ENCODE results near the gene IRX3.

Gene IRX3

GRCh38 chr16:54290833-54291655, 4.5 kb upstream of the IRX3 start:
- DNase-seq (ENCODE audit: low spot score), result no peak

GRCh38 chr16:54289945-54290832, 3.6 kb upstream of the IRX3 start:
- DNase-seq (ENCODE audit: low spot score), result no peak

DNA sequence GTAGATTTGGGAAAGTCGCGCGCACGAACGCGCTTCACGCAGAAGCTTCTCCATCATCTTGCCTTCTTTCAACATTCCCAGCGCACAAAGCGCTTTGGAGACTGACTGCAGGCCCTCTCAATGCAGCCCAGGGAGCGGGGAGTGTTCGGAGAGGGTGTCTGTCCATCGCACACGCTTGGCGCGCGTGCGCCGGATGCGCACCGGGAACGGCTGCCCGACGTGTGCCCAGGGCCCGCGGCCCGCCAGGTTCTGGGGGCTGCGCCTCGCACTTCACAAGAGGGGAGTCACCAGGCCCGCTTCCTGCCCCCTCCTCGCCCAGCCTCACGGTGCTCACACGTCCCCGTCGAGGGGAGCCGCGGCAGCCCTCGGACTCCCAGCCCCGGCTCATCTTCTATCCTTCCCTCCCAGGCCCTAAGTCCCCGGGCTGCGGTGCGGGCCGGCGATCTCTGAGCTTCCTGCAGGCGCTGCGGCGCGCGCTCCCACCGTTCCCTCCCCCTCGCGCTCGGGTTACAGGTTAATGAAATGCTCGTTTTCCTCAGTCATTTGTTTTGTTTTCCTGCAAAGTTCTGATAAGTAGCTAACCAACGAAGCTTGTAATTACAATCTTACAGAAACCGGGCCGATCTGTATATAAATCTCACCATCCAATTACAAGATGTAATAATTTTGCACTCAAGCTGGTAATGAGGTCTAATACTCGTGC, 2.8 kb upstream of the IRX3 start:
- no peak for DNase-seq (ENCODE audit: low spot score)

DNA sequence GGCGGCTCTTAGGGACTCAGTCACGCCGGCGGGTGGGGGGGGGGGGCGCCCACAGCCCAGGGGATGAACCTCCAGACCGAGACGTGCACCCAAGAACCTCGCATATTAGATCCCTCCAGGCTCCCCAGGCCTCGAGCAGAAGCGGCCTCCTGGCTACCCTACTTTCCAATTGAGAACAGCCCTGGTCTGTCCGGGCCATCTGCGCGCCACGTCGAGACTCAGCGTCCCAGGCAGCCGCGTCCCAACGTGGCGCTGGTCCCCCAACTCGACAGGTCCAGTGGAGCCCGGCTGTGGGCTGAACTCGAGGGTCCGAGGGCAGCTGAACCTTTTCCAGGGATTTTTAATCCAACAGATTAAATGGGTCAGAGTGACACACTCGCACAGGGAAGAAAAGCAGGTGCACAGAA, 2.3 kb upstream of the IRX3 start:
- DNase-seq (ENCODE audit: low spot score), result no peak

GRCh38 chr16:54288030-54288834, 1.6 kb upstream of the IRX3 start:
- no peak for DNase-seq (ENCODE audit: low spot score)

DNA sequence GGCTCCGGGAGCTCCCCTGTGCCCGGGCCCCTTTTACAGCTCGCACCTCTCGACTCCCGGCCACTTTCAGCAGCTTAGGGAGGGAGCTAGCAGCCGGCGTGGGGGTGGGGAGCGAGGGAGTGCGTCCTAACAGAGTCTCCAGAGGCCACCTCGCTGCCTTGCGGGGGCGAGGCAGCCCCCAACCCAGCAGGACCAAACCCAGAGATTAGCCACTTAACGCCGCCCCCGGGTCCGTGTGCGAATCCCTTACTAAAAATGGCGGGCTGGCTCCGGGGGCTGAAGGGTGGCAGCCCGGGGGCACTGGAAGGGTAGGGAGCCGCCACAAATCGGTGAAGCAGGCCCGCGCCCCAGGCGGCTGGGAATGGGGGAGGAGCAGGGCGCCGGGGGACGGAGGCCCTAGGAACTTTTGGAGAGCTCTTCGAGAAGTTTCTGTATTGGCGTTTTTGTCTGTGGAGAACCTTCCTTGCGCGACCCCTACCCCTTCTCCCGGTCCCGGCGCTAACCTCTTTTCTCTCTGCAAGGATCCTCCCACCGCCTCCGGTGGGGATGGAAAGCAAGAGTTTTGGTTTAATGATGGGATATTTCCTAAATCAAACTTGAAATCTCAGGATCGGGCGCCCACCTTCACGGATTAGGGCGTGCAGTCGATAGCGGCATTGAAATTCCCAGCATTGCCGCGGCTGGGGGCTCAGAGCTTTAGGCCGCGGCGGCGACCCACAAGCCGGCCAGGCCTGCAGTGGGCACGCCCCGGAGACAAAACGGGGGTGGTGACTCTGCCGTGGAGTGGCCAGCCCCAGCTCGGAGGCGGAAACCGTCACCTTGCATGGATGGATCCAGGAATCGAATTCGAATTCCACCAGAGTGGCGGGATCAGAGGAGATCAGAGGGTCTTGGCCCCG, 793 bp upstream of the IRX3 start:
- no peak for DNase-seq (ENCODE audit: low spot score)

DNA sequence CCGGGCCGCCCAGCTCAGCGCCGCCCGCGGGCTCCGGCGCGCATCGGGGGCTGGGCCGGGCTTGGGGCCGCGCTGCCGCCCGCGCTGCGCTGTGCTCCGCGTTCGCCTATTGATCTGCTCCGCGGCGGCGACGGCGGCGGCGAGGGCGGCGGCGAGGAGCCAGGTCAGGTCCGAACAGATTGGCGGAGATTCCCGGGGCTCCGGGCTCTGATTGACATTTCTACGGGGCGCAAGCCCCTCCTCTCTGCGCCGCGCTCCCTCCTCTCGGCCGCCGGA, 559 bp downstream of the IRX3 start:
- no peak for DNase-seq (ENCODE audit: low spot score)

DNA sequence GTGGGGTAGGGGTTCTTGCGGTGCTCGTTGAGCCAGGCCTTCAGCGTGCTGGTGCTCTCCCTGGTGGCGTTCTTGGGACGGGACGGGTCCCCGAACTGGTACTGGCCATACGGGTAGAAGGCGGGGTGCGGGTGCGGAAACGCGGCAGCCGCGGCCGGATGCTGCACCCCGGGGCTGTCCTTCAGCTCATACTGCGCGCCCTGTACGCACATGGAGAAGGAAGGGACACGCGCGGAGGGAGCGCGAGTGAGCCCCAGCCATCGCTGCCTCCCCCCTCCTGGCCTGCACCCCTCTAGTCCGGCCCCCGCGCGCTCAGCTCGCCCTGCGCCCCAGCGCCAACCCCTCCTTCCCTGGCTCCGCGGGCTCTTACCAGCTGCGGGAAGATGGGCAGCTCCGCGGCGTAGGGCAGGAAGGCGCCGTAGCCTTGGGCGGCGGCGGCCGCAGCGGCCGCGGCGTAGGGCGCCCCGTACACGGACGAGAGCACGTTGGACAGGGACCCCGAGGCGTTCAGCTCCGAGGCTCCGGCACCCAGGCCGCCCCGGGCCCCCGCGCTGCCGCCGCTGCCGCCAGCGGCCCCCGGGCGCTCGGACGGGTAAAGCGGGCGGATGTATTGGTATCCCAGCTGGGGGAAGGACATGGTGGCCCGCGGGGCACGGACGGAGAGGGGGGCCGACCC, 1.0 kb downstream of the IRX3 start:
- DNase-seq (ENCODE audit: low spot score), result no peak

GRCh38 chr16:54284931-54285413, 1.6 kb downstream of the IRX3 start:
- no peak for DNase-seq (ENCODE audit: low spot score)

DNA sequence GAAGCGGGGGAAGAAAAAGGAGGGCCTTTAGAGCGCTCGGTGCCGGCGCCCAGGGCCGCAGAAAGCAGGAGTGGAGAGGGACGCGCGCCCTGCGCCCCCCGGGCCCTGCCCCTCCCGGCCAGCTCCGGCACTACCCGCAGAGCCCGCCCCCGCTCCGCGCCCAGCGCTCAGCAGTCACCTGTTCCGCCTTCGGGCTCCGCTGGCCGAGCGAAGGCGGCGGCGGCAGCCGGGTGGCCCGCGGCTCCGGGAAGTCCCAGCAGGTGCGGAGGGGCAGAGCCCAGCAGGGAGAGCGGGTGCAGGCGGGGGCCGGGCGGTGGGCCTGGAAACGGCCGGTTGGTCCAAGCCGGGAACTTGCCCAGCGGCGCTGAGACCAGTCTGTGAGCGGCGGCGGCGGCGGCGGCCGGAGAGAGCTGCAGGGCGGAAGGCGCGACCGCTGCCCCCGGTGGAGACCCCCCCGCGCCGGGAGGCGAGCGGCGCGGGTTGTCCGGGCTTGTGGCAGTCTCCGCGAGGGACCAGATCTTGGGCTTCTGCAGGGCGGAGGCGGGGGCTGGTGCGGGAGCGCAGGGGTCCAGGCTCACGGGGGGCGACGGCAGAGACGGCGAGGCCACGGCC, 2.2 kb downstream of the IRX3 start:
- DNase-seq (ENCODE audit: low spot score), result no peak

DNA sequence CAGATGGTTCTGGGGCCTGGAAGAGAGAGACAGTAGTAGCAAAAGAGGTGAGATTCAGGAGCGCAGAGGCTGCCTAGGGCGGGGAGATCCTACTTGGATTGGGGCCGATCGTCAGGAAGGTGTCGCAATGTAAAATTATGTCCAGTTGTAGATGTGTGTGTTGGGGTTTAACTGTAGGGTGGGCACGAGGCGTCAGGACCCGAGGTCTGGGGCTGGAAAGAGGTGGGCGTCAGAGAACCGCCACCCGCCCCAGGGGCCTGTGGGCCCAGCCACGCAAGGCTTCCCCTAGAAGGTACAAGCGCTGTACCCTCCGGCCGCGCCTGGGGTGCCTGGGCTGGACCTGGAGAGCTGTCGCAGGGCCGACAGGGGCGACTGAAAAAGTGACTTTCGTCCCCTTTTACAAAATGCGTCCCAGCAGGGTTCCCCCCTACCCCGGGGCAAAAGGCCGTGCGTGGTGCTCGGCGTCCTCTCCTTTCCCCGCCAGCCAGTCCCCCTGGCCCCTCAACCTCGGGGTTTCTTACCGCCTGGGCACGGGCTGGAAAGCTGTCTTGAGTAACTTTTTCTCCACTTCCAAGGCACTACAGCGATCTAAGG, 2.8 kb downstream of the IRX3 start:
- no peak for DNase-seq (ENCODE audit: low spot score)

GRCh38 chr16:54282928-54283724, 3.5 kb downstream of the IRX3 start:
- no peak for DNase-seq (ENCODE audit: low spot score)

DNA sequence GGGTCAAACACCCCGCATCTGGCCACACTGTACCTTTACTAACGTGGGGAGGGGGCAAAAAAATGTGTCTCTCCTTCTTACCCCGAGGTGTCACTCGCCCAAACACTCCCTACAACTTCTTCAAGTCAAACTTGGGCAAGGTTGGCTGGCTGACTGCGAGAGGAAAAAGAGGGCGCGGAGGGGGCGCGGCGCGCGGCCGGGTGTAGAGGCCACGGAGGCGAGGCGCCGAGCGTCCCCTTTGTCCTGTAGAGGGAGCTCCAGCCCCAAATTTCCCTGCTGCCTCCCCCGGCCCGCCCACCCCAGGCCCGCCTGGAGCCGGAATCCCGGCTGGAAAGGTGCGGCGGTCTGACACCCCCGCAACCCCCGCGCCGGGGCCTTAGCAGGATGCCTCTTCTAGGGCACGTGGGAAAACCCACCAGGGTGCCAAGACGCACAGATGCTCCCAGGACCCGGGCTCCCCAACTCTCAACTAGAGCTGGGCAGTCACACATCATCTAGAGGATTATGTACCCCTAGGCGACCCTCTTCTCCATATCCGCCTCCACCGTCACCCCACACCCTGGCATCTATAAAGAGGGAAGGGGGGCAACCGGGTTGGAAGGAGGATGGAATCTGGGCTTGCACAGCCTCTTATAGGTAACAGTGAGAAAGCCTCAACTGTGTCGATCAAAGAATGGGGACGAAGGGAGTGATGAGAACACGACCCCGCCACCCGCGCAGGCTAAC, 4.2 kb downstream of the IRX3 start:
- DNase-seq (ENCODE audit: low spot score), result no peak

DNA sequence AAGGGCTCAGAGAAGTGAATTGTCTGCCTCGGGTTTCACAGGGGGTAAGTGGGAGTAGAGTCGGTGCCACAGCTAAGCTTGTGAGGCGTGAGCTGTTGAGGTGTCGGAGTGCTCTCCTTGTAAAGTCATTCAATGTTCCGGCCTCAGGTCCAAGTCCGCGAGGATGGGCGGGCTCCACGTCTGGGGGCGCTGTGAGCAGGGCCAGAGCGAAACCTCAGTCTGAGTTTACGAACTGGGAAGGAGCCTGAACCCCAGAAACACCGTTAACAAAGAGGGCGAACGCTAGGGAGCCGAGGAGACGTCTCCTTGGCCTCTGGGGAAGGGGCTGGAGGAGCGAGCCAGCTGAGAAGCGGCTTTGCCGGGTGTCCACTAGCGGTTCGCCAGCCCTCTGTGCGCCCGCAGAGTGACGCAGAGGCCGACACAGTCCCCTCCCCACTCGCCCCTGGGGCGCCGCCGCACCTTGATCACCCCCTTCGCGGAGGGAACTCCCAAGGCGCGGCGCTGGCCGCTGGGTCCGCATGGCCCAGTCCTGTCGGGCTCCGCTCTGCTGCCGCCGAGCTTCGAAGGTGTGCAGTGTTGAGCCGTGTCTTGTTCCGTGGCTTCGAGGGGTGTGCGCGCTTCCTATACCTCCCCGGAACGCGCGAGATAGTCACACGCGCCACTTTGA, 4.9 kb downstream of the IRX3 start:
- DNase-seq (ENCODE audit: low spot score), result no peak

DNA sequence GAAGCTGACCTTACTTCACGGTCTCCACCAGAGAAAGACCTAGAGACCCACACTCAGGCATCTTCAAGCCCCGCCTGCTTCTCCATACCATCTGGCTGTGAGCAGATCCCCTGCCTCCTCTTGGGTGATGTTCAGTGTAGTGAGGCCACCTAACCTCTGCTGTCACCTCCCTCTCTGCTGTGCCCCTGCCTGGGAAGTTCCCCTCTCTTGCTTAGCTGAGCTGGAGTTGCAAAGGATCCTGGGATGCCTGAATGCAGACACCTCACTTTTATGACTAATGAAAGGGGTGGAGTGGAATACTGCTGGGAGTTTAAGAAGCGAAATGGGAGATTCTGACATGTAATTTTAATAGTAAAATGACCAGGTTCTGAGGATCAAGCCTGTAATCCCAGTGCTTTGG, 5.8 kb downstream of the IRX3 start:
- DNase-seq (ENCODE audit: low spot score), result no peak

- DNase-seq (ENCODE audit: low spot score), result no peak
Measured at GRCh38 chr16:54277845-54278703, 8.5 kb downstream of the IRX3 start.

Measured in RKO (cell line).